Measurements from ENCODE around the gene NKD2. TPM values are rescaled to one million over a fixed set of nuclear protein-coding genes. Genes with fewer than 3 reads are reported as not detected.
A peak's percentile ranks its signal among the peaks of the same experiment; 100 is the strongest.

The NKD2 gene
- total RNA-seq, 1 donor from 2014 or later: 0.41 TPM

GRCh38 chr5:960551-960950, 48.1 kb upstream of the NKD2 start:
- peak overlapping the region; percentile 51 for H3K27ac Mint-ChIP-seq (ENCODE audit: unreplicated experiment)
- no peak overlapping the region for H3K27ac ChIP-seq (ENCODE audit: low read depth, low read length)
- H3K4me1 Mint-ChIP-seq (ENCODE audit: low read depth, unreplicated experiment): peaks cover 19% of the 10 kb centered on the region
- H3K4me3 Mint-ChIP-seq (ENCODE audit: unreplicated experiment): peak overlapping the region; percentile 28
- H3K9ac ChIP-seq (ENCODE audit: low read length): no peak overlapping the region
- no peaks in the 10 kb centered on the region for H3K36me3 ChIP-seq (ENCODE audit: insufficient read depth, low read length)
- no peaks in the 10 kb centered on the region for H3K9me3 ChIP-seq (ENCODE audit: insufficient read depth, low read depth, low read length)
- peaks cover 54% of the 10 kb centered on the region for H3K27me3 ChIP-seq (ENCODE audit: insufficient read depth, low read length)
- H3K4me2 ChIP-seq (ENCODE audit: low read length): no peak overlapping the region
- H4K20me1 ChIP-seq (ENCODE audit: insufficient read depth, low read length): peaks cover 24% of the 10 kb centered on the region
- FAIRE-seq: no peak
- H2AFZ ChIP-seq (ENCODE audit: low read depth, low read length): no peak overlapping the region
- peaks cover 63% of the 10 kb centered on the region for H3K27me3 Mint-ChIP-seq (ENCODE audit: low read depth, unreplicated experiment)
- DNase-seq (ENCODE audit: low read depth): no peak
- no peak overlapping the region for H3K4me3 ChIP-seq (ENCODE audit: insufficient read depth, low read depth, low read length)
- H3K9me3 Mint-ChIP-seq (ENCODE audit: unreplicated experiment): no peaks in the 10 kb centered on the region
- H3K4me1 ChIP-seq (ENCODE audit: insufficient read depth, low read length): peaks cover 32% of the 10 kb centered on the region
- H3K79me2 ChIP-seq (ENCODE audit: insufficient read depth, low read length): no peaks in the 10 kb centered on the region
- no peak for TF ChIP-seq EZH2 (IDR thresholded peaks at IDR 0.05; ENCODE audit: insufficient read depth, low read length)
- no peak for TF ChIP-seq CTCF (IDR thresholded peaks at IDR 0.05; ENCODE audit: insufficient read depth, low read depth, low read length)
- H3K36me3 Mint-ChIP-seq (ENCODE audit: low read depth, unreplicated experiment): no peaks in the 10 kb centered on the region

GRCh38 chr5:961002-961710, 47.4 kb upstream of the NKD2 start:
- peaks cover 24% of the 10 kb centered on the region for H4K20me1 ChIP-seq (ENCODE audit: insufficient read depth, low read length)
- FAIRE-seq (no peak), DNase-seq (ENCODE audit: low read depth) (no peak)
- peaks cover 54% of the 10 kb centered on the region for H3K27me3 ChIP-seq (ENCODE audit: insufficient read depth, low read length)
- H3K9me3 ChIP-seq (ENCODE audit: insufficient read depth, low read depth, low read length): no peaks in the 10 kb centered on the region
- TF ChIP-seq CTCF (IDR thresholded peaks at IDR 0.05; ENCODE audit: insufficient read depth, low read depth, low read length) (no peak), EZH2 (IDR thresholded peaks at IDR 0.05; ENCODE audit: insufficient read depth, low read length) (no peak)
- H3K4me2 ChIP-seq (ENCODE audit: low read length): no peak overlapping the region
- no peaks in the 10 kb centered on the region for H3K79me2 ChIP-seq (ENCODE audit: insufficient read depth, low read length)
- no peak overlapping the region for H3K4me3 ChIP-seq (ENCODE audit: insufficient read depth, low read depth, low read length)
- peaks cover 29% of the 10 kb centered on the region for H3K4me1 ChIP-seq (ENCODE audit: insufficient read depth, low read length)
- Mint-ChIP-seq H3K36me3 (ENCODE audit: low read depth, unreplicated experiment) (no peaks in the 10 kb centered on the region), H3K27ac (ENCODE audit: unreplicated experiment) (no peak overlapping the region), H3K9me3 (ENCODE audit: unreplicated experiment) (no peaks in the 10 kb centered on the region), H3K4me1 (ENCODE audit: low read depth, unreplicated experiment) (peaks cover 18% of the 10 kb centered on the region), H3K27me3 (ENCODE audit: low read depth, unreplicated experiment) (peaks cover 64% of the 10 kb centered on the region), H3K4me3 (ENCODE audit: unreplicated experiment) (no peak overlapping the region)
- H3K36me3 ChIP-seq (ENCODE audit: insufficient read depth, low read length): no peaks in the 10 kb centered on the region
- no peak overlapping the region for H3K9ac ChIP-seq (ENCODE audit: low read length)
- no peak overlapping the region for H2AFZ ChIP-seq (ENCODE audit: low read depth, low read length)
- no peak overlapping the region for H3K27ac ChIP-seq (ENCODE audit: low read depth, low read length)

- Histone ChIP-seq H3K27ac (ENCODE audit: low read depth, low read length) (no peak overlapping the region), H3K9me3 (ENCODE audit: insufficient read depth, low read depth, low read length) (no peaks in the 10 kb centered on the region), H3K27me3 (ENCODE audit: insufficient read depth, low read length) (peaks cover 58% of the 10 kb centered on the region), H3K36me3 (ENCODE audit: insufficient read depth, low read length) (no peaks in the 10 kb centered on the region), H3K79me2 (ENCODE audit: insufficient read depth, low read length) (no peaks in the 10 kb centered on the region), H3K9ac (ENCODE audit: low read length) (no peak overlapping the region), H3K4me1 (ENCODE audit: insufficient read depth, low read length) (peaks cover 23% of the 10 kb centered on the region), H4K20me1 (ENCODE audit: insufficient read depth, low read length) (peaks cover 21% of the 10 kb centered on the region), H3K4me3 (ENCODE audit: insufficient read depth, low read depth, low read length) (no peak overlapping the region), H2AFZ (ENCODE audit: low read depth, low read length) (no peak overlapping the region), H3K4me2 (ENCODE audit: low read length) (no peak overlapping the region)
- FAIRE-seq (no peak), DNase-seq (ENCODE audit: low read depth) (no peak)
- Mint-ChIP-seq H3K4me1 (ENCODE audit: low read depth, unreplicated experiment) (peaks cover 16% of the 10 kb centered on the region), H3K36me3 (ENCODE audit: low read depth, unreplicated experiment) (no peaks in the 10 kb centered on the region), H3K27ac (ENCODE audit: unreplicated experiment) (no peak overlapping the region), H3K9me3 (ENCODE audit: unreplicated experiment) (no peaks in the 10 kb centered on the region), H3K4me3 (ENCODE audit: unreplicated experiment) (no peak overlapping the region), H3K27me3 (ENCODE audit: low read depth, unreplicated experiment) (peaks cover 67% of the 10 kb centered on the region)
- TF ChIP-seq CTCF (IDR thresholded peaks at IDR 0.05; ENCODE audit: insufficient read depth, low read depth, low read length) (no peak), EZH2 (IDR thresholded peaks at IDR 0.05; ENCODE audit: insufficient read depth, low read length) (no peak)
Measured at GRCh38 chr5:961711-962240, 46.8 kb upstream of the NKD2 start.

All from astrocyte (in vitro differentiated cells and primary cell).